Esophagus squamous epithelium (tissue), 5 donors: ENCODE measurements around the gene PRSS48. TPM values are rescaled to one million over a fixed set of nuclear protein-coding genes. Genes with fewer than 3 reads are reported as not detected.
"Not testable (repeated sequence)": the region's sequence is repeated elsewhere in the genome, so short reads cannot be mapped to it uniquely, and the experiment has no call there.

Source experiments
- DNase-seq: peaks from one replicate; lab custom pipeline; 2025; lab: John Stamatoyannopoulos, UW
- H3K27ac ChIP-seq, 4 donors: fragments of 200-600 bp; sonication (generic); one replicate each; pipeline ENCODE4 v1.5.1; 2016 to 2019; ENCODE audit warnings: mild to moderate bottlenecking in 1 of 4
- H3K27me3 ChIP-seq, 4 donors: fragments of 200-600 bp; sonication (generic); 1 replicate in 3 of 4; 2 replicates in 1 of 4; pipeline versions ENCODE4 v1.5.1 to v1.6.0; 2017 to 2021; ENCODE audit warnings: antibody characterized with exemption in 1 of 4
- H3K36me3 ChIP-seq, 3 donors: fragments of 200-600 bp; sonication (generic); one replicate each; pipeline ENCODE4 v1.5.1; 2016 to 2019
- H3K4me1 ChIP-seq, 3 donors: fragments of 200-600 bp; sonication (generic); one replicate each; pipeline ENCODE4 v1.5.1; 2017 to 2019
- H3K4me3 ChIP-seq, 4 donors: fragments of 200-600 bp; sonication (generic); 1 replicate in 3 of 4; 2 replicates in 1 of 4; pipeline ENCODE4 v1.5.1; 2016 to 2019; ENCODE audit warnings: mild to moderate bottlenecking in 2 of 4, moderate library complexity in 1 of 4
- H3K9me3 ChIP-seq, 3 donors: fragments of 200-600 bp; sonication (generic); one replicate each; pipeline ENCODE4 v1.5.1; 2016 to 2019
- POLR2A ChIP-seq, 4 donors: fragments of 450-650 bp; IDR thresholded peaks; one replicate each; pipeline ENCODE4 v1.6.1; 2017; ENCODE audit warnings: antibody characterized with exemption in 4 of 4, mild to moderate bottlenecking in 4 of 4, moderate library complexity in 3 of 4
- WGBS, 2 donors: methylation state at CpG; one replicate each; pipeline ENCODE4 v1.1.5; 2018; 5-methylcytosine and 5-hydroxymethylcytosine counted together
- intact Hi-C: fragments of 100-400 bp; cut with DNase I; formaldehyde crosslinking; loops from one replicate; pipeline ENCODE4 v1.15.0; 2022
- total RNA-seq, 4 donors: library from RNA; depleted of rRNA; stranded (reverse); fragments of >200 nt; gene quantifications; one replicate each; pipeline ENCODE4 v1.1.0, GENCODE V29; 2016
- TF ChIP-seq, protein P1 (sequence below), 6 experiments: fragments of 450-650 bp in 4 of 6; fragments of 200-600 bp in 2 of 6; sonication (generic) in 2 of 6; IDR thresholded peaks; one replicate each; pipeline ENCODE4 v1.5.1; 2016 to 2019; ENCODE audit warnings: antibody characterized with exemption in 6 of 6, mild to moderate bottlenecking in 4 of 6, moderate library complexity in 4 of 6
- donor health status: DM: yes; HTN: yes; CAD: no.

The PRSS48 gene
- total RNA-seq, 4 donors from 2014 or later, result not detected

GRCh38 chr4:151250706-151251105, 26.3 kb upstream of the PRSS48 start:
- no peak for DNase-seq
- H3K9me3 ChIP-seq, result no peaks in the 10 kb centered on the region
- intact Hi-C loops, result no loop called here
- no peak for TF ChIP-seq POLR2A (IDR thresholded peaks at IDR 0.05)
- TF ChIP-seq, protein P1, sequence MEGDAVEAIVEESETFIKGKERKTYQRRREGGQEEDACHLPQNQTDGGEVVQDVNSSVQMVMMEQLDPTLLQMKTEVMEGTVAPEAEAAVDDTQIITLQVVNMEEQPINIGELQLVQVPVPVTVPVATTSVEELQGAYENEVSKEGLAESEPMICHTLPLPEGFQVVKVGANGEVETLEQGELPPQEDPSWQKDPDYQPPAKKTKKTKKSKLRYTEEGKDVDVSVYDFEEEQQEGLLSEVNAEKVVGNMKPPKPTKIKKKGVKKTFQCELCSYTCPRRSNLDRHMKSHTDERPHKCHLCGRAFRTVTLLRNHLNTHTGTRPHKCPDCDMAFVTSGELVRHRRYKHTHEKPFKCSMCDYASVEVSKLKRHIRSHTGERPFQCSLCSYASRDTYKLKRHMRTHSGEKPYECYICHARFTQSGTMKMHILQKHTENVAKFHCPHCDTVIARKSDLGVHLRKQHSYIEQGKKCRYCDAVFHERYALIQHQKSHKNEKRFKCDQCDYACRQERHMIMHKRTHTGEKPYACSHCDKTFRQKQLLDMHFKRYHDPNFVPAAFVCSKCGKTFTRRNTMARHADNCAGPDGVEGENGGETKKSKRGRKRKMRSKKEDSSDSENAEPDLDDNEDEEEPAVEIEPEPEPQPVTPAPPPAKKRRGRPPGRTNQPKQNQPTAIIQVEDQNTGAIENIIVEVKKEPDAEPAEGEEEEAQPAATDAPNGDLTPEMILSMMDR (IDR thresholded peaks at IDR 0.05), result no peak
- no peak overlapping the region for H3K27ac ChIP-seq
- 78 to 79% methylated on average over 5 of the region's 5 CpGs for WGBS, 2 donors
- H3K4me3 ChIP-seq, result no peak overlapping the region
- no peaks in the 10 kb centered on the region for H3K36me3 ChIP-seq
- peaks cover 0 to 6% (median 0%) of the 10 kb centered on the region in 3 donors for H3K4me1 ChIP-seq
- H3K27me3 ChIP-seq, result no peaks in the 10 kb centered on the region

DNA sequence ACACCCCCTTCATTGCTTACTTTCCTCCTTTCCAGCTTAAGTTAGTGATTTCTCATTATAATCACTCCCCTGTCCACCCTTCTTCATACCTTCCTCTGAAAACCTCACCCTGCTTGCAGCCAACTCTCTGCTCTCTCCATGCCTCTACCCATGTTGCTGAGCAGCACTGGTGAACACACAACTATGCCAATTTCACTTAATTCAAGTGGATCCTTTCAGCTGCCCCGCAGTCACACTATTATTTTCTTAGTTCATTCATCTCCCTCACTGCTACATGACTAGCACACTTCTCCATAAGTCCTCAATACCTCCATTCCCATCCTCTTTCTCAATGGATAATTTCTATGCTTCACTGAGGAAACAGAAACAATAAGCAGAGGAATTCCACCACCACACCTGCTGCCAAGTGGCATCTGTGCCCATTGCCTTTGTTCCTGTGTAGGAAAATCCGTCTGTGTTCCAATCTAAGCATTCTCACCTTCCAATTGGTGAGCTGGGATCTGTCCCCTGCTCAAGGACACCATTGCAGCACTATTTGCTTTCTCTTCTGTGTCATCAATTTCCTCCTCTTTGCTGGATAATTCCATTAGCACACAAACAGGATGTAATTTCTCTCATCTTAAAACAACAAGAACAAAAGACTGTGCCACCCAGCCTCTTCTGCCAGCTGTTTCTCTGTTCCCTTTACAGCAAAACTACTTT, 25.2 kb upstream of the PRSS48 start:
- H3K4me1 ChIP-seq, result peaks cover 0 to 6% (median 0%) of the 10 kb centered on the region in 3 donors
- H3K27me3 ChIP-seq, result no peaks in the 10 kb centered on the region
- intact Hi-C loops, result no loop called here
- DNase-seq, result no peak
- H3K9me3 ChIP-seq, result no peaks in the 10 kb centered on the region
- H3K36me3 ChIP-seq, result no peaks in the 10 kb centered on the region
- H3K4me3 ChIP-seq, result no peak overlapping the region
- TF ChIP-seq, protein P1 (IDR thresholded peaks at IDR 0.05), result no peak
- WGBS, 2 donors, result 33 to 38% methylated on average over 2 of the region's 2 CpGs
- no peak overlapping the region for H3K27ac ChIP-seq

GRCh38 chr4:151255226-151255625, 21.7 kb upstream of the PRSS48 start:
- H3K9me3 ChIP-seq, H3K27ac ChIP-seq, H3K4me3 ChIP-seq, intact Hi-C loops, H3K27me3 ChIP-seq, DNase-seq, H3K36me3 ChIP-seq, H3K4me1 ChIP-seq: not testable (repeated sequence)
- no CpG with 5 or more reads among the region's 28 CpGs for WGBS, 2 donors

GRCh38 chr4:151255680-151256079, 21.3 kb upstream of the PRSS48 start:
- H3K4me3 ChIP-seq, H3K27me3 ChIP-seq, H3K4me1 ChIP-seq, H3K36me3 ChIP-seq, DNase-seq, H3K27ac ChIP-seq, intact Hi-C loops, H3K9me3 ChIP-seq: not testable (repeated sequence)
- WGBS, 2 donors, result 85 to 93% methylated on average over 3 to 7 of the region's 17 CpGs

DNA sequence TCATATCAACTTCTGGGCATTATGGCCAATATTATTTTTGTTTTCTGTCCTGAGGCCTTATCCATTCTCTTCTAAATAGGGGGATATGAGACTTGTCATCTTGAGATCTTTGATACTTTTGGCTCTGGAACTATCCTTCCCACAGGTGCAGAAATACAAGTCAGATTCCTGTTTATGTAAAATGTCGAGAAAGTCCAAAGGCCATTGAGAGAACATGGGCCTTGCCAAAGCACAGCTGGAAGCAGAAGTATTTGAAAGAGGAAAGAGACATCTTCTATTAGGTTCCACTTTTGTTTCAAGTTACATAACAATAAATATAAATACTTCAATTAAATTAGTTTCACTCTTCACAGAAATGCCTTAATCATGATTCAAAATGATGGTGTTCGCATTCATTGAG, 20.8 kb upstream of the PRSS48 start:
- intact Hi-C loops, result no loop called here
- WGBS, 2 donors, result 73 to 83% methylated on average over 2 of the region's 2 CpGs
- no peak overlapping the region for H3K4me3 ChIP-seq
- no peaks in the 10 kb centered on the region for H3K4me1 ChIP-seq
- H3K27me3 ChIP-seq, result no peaks in the 10 kb centered on the region
- TF ChIP-seq, protein P1 (IDR thresholded peaks at IDR 0.05), result no peak
- no peak for TF ChIP-seq POLR2A (IDR thresholded peaks at IDR 0.05)
- H3K27ac ChIP-seq, result no peak overlapping the region
- DNase-seq, result no peak
- no peaks in the 10 kb centered on the region for H3K36me3 ChIP-seq
- no peaks in the 10 kb centered on the region for H3K9me3 ChIP-seq

DNA sequence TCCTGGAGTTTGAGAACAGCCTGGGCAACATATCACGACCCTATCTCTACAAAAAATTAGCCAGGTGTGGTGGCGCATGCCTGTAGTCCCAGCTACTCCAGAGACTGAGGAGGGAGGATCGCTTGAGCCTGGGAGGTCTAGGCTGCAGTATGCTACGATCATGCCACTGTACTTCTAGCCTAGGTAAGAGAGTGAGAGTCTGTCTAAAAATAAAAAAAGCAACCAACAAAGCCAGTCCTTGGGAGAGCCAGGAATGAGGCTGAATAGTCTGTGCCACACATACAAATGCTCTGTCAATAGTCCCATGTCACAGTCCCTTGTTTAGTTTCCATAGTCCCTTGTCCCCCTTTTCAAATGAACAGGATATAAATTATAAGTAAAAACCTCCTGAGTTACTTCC, 19.3 kb upstream of the PRSS48 start:
- peaks cover 0 to 1% (median 0%) of the 10 kb centered on the region in 3 donors for H3K4me1 ChIP-seq
- H3K4me3 ChIP-seq, result no peak overlapping the region
- WGBS, 2 donors, result 79 to 85% methylated on average over 3 to 4 of the region's 4 CpGs
- TF ChIP-seq, protein P1 (IDR thresholded peaks at IDR 0.05), result no peak
- TF ChIP-seq POLR2A (IDR thresholded peaks at IDR 0.05), result no peak
- no peaks in the 10 kb centered on the region for H3K36me3 ChIP-seq
- intact Hi-C loops, result no loop called here
- H3K9me3 ChIP-seq, result no peaks in the 10 kb centered on the region
- no peaks in the 10 kb centered on the region for H3K27me3 ChIP-seq
- no peak for DNase-seq
- H3K27ac ChIP-seq, result no peak overlapping the region
